ENCODE measurements around the gene CCDC201.

Gene CCDC201

DNA sequence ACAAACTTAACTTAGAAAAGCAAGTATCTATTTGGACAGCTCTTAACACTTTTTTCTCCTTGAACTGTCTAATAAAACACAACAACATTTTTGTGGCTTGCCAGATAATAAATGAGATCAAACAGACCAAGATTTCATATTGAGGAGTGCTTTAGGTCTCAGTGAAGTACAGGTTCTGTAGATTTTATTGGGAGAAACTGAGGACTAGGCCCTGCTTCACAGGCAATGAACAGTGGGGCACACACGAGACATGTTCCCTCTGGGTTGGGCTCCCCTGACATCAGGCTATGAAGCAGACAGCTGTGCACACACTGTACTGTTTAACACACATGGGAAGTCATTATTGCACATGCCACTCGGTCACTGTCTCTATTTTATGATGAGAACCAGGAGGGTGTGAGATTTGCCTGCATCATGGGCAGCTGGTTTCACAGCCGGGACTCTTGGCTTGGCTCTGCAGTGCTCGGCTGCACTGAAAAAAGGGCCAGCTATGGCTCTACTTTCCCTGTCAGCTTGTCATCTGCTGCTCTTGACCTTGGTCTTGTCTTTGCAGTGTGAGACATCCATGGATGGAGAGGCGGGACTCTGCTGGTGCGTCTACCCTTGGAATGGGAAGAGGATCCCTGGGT is 19.6 kb upstream of the CCDC201 start:
- DNase-seq, result no peak

DNA sequence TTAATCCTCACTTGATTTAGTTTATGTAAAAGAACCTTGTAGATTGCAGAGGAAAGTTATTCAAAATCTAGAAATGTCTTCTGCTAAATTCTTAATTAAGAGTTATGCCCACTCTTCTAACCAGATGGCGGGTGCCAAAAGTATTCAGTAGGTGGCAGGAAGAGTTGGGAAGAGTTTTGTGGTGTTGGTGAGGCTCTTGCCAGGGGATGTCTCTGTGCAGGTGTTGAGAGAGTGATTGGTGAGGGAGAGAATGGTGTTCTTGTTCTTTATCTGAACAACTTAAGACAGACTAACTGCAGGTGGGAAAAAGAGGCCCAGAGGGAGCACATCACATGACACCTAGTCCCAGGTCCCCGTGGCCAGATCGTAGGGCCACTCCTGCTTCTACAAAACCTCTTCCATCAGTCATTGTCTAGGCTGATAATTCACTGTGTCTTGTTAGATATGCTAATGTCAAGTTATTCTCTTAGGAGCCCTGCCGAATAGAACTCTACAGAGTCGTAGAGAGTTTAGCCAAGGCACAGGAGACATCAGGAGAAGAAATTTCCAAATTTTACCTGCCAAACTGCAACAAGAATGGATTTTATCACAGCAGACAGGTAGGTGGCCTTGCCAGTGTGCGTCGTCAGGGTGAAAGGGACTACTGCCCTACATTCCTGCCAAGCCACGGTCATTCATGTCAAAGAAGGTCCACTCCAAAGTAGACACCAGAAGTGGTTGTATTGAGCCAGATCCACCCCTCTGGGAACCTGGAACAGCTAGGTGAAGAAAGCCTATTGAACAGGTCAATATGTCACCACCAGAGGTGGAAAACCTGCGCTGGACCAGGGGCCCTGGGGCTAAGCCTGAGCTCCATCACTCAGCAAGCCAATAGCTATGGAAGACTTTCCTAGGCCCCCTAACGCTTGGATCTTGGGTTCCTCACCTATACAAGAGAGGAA is 18.9 kb upstream of the CCDC201 start:
- no peak for DNase-seq

DNA sequence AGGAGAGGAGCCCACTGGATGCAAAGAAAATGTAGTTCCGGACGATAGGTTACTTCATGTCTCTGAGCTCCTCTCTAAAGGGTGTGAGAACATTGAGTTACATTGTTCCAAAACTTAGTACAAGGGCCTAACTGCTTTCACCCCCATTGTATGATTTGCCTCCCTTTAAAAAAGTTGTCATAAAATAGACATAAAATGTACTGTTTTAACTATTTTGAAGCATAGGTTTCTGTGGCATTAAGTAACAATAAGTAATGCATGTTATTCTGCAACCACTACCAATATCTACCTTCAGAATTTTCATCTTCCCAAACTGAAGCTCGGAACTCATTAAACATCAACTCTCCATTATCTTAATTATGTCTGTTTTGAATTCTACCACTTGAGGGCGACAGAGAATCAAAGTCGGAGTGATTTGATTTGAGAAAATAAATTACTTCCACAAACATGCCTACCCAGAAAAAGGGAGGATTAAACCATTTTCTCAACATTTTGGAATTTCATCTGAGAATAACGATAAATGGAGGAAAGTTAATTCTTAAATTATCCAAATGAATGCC is 18.1 kb upstream of the CCDC201 start:
- no peak for DNase-seq

DNA sequence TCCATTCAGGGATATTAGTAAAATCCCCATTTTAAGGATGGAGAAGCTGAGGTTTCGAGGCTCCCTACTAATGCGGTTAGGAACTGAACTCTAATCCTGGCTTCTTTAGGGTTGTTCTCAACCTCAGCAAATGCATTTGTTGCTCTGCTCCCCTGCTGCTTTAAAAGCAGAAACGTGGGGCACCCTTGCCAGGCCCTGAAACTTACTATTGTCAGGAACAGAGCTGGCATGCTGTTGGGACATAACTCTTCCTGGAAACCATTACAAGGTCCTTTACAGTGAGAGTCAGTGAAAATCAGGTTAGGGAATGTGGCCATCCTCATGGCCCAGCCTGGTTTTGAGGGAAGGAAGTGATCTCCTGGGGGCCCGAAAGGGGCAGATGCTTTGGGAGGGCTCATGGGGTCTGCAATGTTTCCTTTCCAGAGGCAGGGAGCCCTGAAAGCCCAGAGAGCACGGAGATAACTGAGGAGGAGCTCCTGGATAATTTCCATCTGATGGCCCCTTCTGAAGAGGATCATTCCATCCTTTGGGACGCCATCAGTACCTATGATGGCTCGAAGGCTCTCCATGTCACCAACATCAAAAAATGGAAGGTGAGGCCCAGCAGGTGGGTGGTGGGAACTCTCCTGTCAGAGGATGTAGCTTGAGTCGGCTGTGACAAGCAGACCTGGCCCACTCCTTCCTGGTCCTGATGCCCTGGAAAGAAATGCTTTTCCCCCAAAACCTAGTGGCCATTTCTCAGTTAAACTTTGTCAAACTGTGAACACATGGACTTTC is 17.4 kb upstream of the CCDC201 start:
- no peak for DNase-seq

DNA sequence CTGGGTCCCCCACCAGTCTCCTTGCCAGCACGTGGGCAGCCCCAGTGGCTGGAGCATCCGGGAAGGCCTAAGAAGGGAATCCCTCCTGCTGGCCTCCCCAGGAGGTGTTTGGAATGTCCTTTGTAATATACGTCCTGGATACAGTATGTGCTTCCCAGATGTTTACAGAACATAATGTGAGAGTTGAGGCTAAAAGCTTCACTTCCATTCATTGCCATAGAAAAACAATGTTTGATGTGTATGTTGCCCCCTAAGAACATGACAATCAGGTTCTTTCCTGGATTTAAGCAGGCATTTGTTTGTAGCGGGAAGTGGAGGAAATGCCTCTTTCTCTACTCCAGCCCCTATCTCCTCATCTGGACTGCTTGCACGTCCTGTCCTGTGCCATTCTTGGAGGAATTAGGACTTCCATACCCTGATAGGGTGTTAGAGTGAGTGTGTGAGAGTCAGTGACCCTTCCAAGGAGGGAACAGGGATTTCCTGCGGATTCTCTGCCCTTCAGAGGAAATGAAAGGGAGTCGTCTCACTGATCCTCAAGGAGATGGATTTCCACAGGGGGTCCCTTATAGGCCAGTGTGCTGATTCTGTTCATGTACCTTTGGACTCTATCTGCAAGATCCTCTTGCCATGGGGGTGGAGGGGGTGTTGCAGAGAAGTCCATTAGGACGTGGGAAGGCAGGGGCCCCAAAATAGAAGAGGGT is 16.6 kb upstream of the CCDC201 start:
- no peak for DNase-seq

DNA sequence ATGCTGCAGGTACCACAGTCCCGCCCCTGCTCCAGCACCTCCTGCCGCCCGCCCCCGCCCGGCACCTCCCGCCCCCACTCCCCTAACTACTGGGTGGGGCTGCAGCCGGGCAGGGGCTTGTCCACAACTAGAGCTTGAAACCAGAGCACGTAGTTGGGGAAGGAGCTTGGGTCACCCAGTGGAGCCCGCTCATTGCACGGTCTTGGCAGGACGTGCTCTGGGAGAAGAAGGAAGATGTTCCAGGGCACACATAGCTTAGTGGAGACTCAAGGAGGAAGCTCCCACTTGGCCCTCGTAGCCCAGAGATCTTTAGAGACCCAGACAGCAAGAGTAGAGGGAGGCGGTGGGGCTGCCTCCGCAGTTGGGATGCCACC is 16.1 kb upstream of the CCDC201 start:
- DNase-seq, result no peak

DNA sequence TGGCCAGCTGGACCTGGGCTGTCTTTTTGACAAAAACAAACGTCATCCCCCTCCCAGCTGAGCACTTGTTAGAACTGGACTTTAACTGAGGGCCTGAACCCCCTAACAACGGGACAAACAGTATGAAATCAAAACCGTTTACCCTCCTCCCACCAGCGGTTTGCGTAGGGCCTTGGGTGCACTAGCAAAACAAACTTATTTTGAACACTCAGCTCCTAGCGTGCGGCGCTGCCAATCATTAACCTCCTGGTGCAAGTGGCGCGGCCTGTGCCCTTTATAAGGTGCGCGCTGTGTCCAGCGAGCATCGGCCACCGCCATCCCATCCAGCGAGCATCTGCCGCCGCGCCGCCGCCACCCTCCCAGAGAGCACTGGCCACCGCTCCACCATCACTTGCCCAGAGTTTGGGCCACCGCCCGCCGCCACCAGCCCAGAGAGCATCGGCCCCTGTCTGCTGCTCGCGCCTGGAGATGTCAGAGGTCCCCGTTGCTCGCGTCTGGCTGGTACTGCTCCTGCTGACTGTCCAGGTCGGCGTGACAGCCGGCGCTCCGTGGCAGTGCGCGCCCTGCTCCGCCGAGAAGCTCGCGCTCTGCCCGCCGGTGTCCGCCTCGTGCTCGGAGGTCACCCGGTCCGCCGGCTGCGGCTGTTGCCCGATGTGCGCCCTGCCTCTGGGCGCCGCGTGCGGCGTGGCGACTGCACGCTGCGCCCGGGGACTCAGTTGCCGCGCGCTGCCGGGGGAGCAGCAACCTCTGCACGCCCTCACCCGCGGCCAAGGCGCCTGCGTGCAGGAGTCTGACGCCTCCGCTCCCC is 15.5 kb upstream of the CCDC201 start, which contains the start of gene IGFBP1:
Gene IGFBP1 (plus strand): TSS at position 304 of the 808 bp plus-strand sequence. CDS start 165 bp downstream, at position 469.
- no peak for DNase-seq

DNA sequence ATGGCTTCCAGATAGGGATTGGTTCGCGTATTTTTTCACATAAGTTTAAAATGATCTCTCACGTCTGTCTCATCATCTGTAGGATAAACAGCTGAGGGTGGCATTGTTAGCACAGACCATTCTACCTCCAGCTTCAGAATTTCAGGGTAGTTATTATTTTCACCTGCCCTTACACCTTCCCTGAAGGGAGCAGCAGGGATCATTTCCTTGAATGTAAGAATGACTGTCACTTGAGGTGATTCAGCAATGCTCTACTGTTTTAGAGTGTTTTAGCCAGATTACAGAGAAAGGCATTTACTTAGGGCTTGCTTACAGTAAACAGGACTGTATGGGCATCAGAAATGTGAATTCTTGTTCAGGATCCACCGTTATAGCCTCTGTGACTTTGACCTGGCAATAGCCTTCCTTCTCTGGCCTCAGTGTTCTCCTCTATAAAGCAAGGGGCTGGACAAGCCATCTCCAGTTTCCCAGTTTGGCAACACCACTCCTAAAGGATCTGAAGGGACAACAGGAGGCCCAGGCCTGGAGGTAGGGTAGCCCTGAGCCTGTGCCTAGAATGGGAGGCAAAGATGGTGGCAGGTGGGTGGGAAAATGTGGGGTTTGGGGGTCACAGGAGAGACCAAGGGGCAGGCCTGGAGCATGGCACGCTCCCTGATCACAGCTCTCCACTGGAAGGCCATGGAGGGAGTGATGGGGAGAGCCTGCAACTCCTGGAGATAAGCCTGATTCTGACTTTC is 14.2 kb upstream of the CCDC201 start:
- no peak for DNase-seq

DNA sequence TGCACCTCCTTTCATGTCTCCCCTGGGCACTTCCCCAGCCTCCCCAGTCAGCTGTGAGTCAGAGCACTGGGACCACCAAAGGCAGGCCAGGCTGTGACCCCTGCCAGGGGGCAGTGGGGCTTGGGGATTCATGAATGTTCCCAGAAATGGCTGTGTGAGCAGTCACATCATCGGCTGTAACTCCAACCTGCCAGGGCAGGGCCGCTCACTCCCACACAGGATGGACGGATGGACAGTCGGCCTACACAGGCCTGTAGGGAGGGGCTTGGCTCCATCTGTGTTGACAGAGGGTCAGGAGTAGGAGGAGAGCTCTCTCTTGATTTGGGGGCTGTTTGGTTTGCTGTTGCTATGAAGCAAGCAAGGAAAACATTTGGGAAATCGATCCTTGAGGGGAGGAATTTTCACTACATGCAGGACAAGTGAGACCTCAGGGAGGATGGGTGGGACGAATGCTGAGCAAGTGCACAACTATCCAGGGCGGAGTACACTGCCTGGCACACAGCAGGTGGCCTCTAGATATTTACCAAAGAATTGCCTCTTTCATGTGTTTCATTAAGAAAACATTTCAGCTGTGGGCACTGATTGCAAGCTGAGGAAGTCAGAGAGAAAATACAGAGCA is 12.5 kb upstream of the CCDC201 start:
- DNase-seq, result no peak

DNA sequence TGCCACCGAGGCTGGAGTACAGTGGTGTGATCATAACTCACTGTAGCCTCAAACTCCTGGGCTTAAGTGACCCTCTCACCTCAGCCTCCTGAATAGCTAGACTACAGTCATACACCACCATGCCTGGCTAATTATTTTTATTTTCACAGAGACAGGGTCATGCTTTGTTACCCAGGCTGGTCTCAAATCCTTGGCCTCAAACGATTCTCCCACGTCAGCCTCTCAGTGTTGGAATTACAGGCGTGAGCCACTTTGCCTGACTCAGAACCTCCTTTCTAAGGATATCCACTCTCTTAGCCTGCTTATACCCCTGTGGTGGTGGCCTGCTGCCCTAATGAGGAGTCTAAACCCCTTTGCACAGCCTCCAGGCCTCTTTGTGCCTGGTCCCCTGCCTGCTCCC is 11.3 kb upstream of the CCDC201 start:
- DNase-seq, result no peak

DNA sequence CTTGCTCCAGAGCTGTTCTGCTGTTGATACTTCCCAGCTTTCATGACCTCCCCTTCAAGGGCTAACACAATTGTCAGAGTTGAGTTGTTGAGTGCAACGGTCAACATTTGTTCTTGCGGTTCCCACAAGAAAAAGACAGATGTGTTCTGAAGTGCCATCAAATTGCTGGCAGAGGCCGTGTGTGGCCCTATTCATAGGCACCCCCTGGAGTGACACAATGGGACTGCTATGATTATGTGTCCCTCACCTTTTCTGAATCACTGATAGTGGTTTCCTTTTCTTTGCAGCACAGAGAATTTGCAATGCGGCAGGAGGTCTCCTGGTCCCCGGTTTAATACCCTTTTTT is 9.6 kb upstream of the CCDC201 start:
- no peak for DNase-seq

DNA sequence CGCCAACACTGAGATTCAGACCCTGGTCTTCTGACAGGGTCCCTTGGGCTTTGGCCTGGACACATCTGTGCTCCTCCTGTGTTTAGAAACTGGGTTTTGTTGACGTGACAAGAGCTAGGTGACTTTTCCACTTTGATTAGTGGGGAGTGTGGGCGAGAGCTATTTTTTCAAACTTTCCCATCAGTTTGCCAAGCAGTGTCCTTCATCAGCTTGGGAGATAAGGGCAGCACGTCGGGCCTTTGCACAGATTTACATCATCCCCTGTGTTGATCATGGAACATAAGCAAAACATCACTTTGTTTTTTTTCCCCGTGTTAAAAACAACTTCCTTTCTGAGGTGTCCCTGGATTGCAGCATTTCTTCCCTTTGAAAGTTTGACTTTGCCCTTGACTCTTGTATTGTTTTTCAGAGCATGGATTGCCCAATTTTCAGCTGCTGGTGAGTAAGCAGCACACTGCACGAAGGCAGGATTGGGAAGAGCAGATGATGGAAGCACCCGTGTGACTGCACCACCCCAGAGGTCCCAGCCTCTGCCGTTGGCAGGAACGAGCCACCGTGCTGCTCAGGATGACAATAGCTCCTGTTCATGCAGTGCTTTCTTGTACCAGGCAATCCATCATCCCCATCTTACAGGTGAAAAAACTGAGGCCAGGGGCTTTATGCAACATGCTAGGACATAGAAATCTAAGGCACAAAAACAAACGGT is 9.0 kb upstream of the CCDC201 start:
- no peak for DNase-seq

DNA sequence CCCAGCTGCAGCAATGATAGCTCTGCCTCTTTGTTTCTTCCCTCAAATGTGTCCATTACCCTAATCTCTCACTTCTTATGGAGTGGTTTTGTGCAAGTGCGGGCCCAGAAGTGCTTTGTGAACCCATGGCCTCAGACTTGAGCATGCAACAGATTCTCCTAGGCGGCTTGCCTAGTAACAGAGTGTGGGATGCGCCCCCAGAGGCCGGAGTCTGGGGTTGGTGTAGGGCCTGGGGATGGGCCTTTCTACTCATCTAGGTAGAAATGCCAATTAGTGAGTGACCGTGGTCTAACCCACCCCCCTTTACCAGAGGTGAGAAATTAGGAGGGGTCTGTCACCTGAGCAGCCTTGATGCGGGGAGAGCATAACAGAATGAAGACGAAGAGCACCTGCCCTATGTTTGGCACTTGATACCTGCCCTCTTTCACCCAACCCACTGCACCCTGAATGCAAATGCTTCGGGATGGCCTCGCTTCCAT is 8.4 kb upstream of the CCDC201 start:
- no peak for DNase-seq

DNA sequence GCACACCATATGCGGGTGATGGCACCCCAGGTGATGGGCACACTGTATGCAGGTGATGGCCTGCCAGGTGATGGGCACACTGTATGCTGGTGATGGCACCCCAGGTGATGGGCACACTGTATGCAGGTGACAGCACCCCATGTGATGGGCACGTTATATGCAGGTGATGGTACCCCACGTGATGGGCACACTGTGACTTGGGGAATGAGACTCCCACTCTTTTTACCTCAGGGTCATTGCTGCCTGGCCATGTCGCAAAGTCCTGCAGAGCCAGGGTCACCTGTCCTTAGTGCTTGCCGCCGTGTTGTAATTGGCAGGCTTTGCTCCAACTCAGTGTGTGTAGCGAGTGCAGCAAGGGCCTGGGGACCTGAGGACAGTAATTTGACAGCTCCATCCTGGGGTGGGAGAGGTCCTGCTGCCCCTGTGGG is 7.6 kb upstream of the CCDC201 start:
- no peak for DNase-seq

DNA sequence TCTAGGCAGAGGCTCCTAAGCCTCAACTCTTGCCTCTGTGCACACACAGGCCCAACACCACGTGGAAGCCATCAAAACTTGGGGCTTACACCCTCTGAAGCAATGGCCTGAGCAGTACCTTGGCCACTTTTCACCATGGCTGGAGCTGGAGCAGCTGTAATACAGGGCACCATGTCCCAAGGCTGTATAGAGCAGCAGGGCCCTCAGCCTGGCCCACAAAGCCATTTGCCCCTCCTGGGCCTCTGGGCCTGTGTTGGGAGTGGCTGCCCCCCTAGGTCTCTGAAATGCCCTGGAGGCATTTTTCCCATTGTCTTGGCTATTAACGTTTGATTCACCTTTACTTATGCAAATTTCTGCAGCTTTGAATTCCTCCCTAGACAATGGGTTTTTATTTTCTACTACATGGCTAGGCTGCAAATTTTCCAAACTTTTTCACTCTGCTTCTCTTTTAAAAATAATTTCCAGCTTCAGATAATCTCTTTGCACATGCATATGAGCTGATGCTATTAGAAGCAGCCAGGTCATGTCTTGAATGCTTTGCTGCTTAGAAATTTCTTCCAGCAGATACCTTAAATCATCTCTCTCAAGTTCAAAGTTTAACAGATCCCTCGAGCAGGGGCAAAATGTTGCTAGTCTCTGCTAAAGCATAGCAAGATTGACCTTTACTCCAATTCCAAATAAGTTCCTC is 5.7 kb upstream of the CCDC201 start:
- no peak for DNase-seq

DNA sequence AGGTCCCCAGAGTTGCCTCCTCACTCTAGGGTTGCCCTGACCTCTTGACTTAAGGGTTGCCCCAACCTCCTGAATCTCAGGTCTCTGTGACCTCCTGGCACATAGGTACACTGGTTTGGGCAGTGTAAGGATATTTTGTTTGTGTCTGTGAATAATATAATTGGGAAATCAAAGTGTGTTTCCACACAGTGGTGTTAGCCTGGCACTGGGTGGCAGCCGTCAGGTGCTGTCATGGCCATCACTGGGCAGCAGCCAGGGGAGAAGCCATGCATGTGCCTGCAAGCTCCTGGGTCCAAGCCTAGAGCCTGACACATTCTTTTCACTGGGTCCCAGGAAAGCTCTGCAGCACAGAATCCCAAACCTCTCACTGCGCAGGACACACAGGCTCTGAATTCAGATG is 3.6 kb upstream of the CCDC201 start:
- no peak for DNase-seq

DNA sequence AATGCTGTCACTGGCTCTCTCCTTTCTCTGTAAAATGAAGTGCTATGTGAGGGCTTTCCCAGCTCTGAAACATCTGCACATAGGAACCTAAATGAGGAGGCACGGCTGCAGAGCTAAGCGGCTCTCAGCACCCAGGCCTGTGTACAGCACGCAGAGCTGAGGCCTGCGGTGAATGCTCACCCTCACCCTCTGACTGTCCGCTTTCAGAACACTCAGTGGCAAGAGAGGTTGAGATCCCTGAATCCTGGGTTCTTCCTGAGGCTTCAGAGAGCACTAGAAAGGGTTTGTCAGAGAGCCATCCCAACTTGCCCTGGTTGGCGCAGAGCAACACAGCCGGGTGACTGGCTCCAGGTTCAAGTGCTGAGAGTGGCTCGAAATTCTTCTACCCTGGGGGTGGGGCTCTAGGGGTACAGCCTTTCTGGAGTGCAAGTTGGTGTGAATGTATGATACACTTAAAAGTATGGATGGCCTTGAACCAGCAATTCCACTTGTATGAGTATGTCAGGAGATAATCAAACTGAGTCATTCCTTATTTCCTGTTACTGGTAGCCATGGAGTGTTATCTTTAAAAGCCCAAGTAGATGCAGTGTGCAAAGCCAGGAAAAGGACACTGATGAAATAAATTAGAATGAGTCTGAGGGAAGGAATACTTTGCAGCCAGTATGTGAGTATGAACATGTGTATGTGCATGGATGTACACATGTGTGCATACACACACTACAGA is 1.7 kb upstream of the CCDC201 start:
- no peak for DNase-seq

DNA sequence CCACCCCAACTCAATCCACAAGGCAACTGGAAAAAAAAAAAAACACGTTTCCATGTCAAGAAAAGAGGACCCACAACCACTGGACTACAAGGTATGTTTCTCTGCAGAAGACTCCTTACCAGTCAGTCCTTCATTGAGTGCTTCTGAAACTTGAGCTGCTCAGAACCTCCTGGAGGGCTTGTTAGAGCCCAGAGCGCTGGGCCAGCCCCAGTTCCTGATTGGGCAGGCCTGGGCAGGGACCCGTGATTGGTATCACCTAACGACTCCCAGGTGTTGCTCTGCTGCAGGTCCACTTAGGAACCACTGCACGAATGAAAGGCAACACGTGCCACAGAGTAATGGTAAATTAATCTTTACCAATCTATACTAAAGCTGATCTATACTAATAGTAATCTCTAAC is 473 bp upstream of the CCDC201 start:
- no peak for DNase-seq

Data from effector CD8-positive, alpha-beta T cell (primary cell).